ENCODE results near the gene ADAMTS2. TPM values are rescaled to one million over a fixed set of nuclear protein-coding genes. Genes with fewer than 3 reads are reported as not detected.

ADAMTS2 gene
- total and polyA plus RNA-seq, 2 donors (not counting 3 experiments of a cell fraction or from before 2014, with no cell fraction given) = not detected

- H3K27me3 ChIP-seq (ENCODE audit: control insufficient read depth in 2 of 2, insufficient read depth in 2 of 2, low read length in 2 of 2) = no peaks in the 10 kb centered on the region
- no peaks in the 10 kb centered on the region for H3K36me3 ChIP-seq (ENCODE audit: control insufficient read depth in 2 of 2, extremely low read depth in 1 of 2, insufficient read depth in 2 of 2, low read length in 2 of 2)
- H2AFZ ChIP-seq (ENCODE audit: low read depth, low read length) = no peak overlapping the region
- no peaks in the 10 kb centered on the region for H3K79me2 ChIP-seq (ENCODE audit: control insufficient read depth, insufficient read depth, low read length)
- no peak overlapping the region for H3K4me3 ChIP-seq (replicated peaks in 1 of 3; ENCODE audit: insufficient read depth in 1 of 3, low read depth in 1 of 3, low read length in 3 of 3)
- ChIA-PET POLR2A (no interaction called here), CTCF (no interaction called here)
- no peak overlapping the region for H3K9ac ChIP-seq (replicated peaks; ENCODE audit: extremely low read depth, insufficient read depth, low read length)
- H3K4me1 ChIP-seq (ENCODE audit: control insufficient read depth, extremely low read depth, insufficient read depth, low read length) = no peaks in the 10 kb centered on the region
- TF ChIP-seq POLR2AphosphoS5 (IDR thresholded peaks at IDR 0.05; ENCODE audit: insufficient read depth, low read depth, low read length) (no peak), GATA2 (IDR thresholded peaks at IDR 0.05; ENCODE audit: insufficient read depth, insufficient read length, low read depth, low read length) (no peak), FOS (IDR thresholded peaks at IDR 0.05; ENCODE audit: borderline replicate concordance, insufficient read depth, low read length) (no peak), MYC (IDR thresholded peaks at IDR 0.05; ENCODE audit: low read depth, low read length) (no peak), EZH2 (IDR thresholded peaks at IDR 0.05; ENCODE audit: borderline replicate concordance, low read depth, low read length, severe bottlenecking) (no peak), POLR2A (IDR thresholded peaks at IDR 0.05; ENCODE audit: low read depth, low read length) (no peak), JUN (IDR thresholded peaks at IDR 0.05; ENCODE audit: borderline replicate concordance, insufficient read depth, insufficient read length, low read depth) (no peak)
- TF ChIP-seq, protein P1, sequence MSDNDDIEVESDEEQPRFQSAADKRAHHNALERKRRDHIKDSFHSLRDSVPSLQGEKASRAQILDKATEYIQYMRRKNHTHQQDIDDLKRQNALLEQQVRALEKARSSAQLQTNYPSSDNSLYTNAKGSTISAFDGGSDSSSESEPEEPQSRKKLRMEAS (IDR thresholded peaks at IDR 0.05; ENCODE audit: insufficient read depth, insufficient read length) = no peak
- TF ChIP-seq, protein P2, sequence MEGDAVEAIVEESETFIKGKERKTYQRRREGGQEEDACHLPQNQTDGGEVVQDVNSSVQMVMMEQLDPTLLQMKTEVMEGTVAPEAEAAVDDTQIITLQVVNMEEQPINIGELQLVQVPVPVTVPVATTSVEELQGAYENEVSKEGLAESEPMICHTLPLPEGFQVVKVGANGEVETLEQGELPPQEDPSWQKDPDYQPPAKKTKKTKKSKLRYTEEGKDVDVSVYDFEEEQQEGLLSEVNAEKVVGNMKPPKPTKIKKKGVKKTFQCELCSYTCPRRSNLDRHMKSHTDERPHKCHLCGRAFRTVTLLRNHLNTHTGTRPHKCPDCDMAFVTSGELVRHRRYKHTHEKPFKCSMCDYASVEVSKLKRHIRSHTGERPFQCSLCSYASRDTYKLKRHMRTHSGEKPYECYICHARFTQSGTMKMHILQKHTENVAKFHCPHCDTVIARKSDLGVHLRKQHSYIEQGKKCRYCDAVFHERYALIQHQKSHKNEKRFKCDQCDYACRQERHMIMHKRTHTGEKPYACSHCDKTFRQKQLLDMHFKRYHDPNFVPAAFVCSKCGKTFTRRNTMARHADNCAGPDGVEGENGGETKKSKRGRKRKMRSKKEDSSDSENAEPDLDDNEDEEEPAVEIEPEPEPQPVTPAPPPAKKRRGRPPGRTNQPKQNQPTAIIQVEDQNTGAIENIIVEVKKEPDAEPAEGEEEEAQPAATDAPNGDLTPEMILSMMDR (IDR thresholded peaks at IDR 0.05; ENCODE audit: extremely low read depth in 1 of 2, insufficient read depth in 1 of 2, low read depth in 1 of 2, low read length in 2 of 2) = no peak
- DNase-seq (ENCODE audit: low read depth, low spot score) (no peak), FAIRE-seq (no peak)
- BruUV-seq (replicated peaks) = no TSS peak
- peaks cover 3% of the 10 kb centered on the region for H3K9me3 ChIP-seq (replicated peaks; ENCODE audit: control insufficient read depth, insufficient read depth, low read length)
- H4K20me1 ChIP-seq (replicated peaks; ENCODE audit: control insufficient read depth, extremely low read depth, insufficient read depth, low read length) = no peaks in the 10 kb centered on the region
- intact Hi-C loops (cut with micrococcal nuclease) = no loop called here
- no peak overlapping the region for H3K27ac ChIP-seq (ENCODE audit: insufficient read depth, low read depth, low read length)
- no peak overlapping the region for H3K4me2 ChIP-seq (ENCODE audit: insufficient read depth, low read length)
- dilution Hi-C loops (cut with MboI; ENCODE audit: extremely low pct_ligation_motif_present, low sequenced_read_pairs) = no loop called here
- H3K9me1 ChIP-seq (replicated peaks; ENCODE audit: control insufficient read depth, extremely low read depth, insufficient read depth, low read length) = no peaks in the 10 kb centered on the region
Observed at GRCh38 chr5:179381691-179382090, 36.4 kb upstream of the ADAMTS2 start.
